Osteocyte (in vitro differentiated cells): Measurements from ENCODE around the gene SPTLC1. TPM values are rescaled to one million over a fixed set of nuclear protein-coding genes. Genes with fewer than 3 reads are reported as not detected.

Experiments
- DNase-seq: peaks from one replicate; pipeline ENCODE4 v3.0.0; 2021; ENCODE audit warnings: mixed read lengths; ENCODE audit not compliant: unreplicated experiment; ENCODE audit errors: extremely low spot score
- H3K27ac Mint-ChIP-seq: one replicate; pipeline ENCODE4 v1.8.0; 2021; ENCODE audit warnings: mild to moderate bottlenecking, mixed read lengths; ENCODE audit not compliant: unreplicated experiment
- H3K27me3 Mint-ChIP-seq: one replicate; pipeline ENCODE4 v1.8.0; 2021; ENCODE audit warnings: mixed read lengths; ENCODE audit not compliant: unreplicated experiment
- H3K36me3 Mint-ChIP-seq: one replicate; pipeline ENCODE4 v1.8.0; 2021; ENCODE audit warnings: mixed read lengths; ENCODE audit not compliant: unreplicated experiment
- H3K4me1 Mint-ChIP-seq: one replicate; pipeline ENCODE4 v1.8.0; 2021; ENCODE audit warnings: mixed read lengths; ENCODE audit not compliant: unreplicated experiment
- H3K4me3 Mint-ChIP-seq: one replicate; pipeline ENCODE4 v1.8.0; 2021; ENCODE audit warnings: mild to moderate bottlenecking, moderate library complexity, mixed read lengths; ENCODE audit not compliant: unreplicated experiment
- H3K9me3 Mint-ChIP-seq: one replicate; pipeline ENCODE4 v1.8.0; 2021; ENCODE audit warnings: mixed read lengths; ENCODE audit not compliant: unreplicated experiment
- CTCF ChIP-seq: fragments of 200-600 bp; sonication (generic); IDR thresholded peaks from 2 replicates; pipeline ENCODE4 v1.5.0; 2021; ENCODE audit warnings: antibody characterized with exemption, mild to moderate bottlenecking, moderate library complexity
- total RNA-seq: library from RNA; stranded (reverse); gene quantifications from 2 replicates; pipeline ENCODE4 v1.2.1, GENCODE V29; 2021

SPTLC1 gene
- total RNA-seq, 1 donor from 2014 or later: 93.9 TPM

DNA sequence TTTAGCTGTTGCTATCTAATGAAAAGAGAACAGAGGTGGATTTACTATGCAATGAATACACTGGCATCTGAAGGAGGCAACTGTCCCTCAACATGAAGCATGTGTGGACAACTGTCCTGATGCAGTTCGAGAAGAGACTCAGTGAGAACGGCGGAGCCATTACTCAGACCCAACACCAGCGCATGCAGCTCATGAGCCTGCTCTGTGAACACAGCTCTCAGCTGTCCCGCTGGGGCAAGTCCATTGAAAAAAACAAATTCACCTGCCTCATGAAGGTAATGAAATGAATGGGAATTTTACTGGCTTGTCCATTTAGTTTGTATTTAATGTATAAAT lies 78.8 kb downstream of the SPTLC1 start:
- Mint-ChIP-seq H3K36me3 (peaks cover 38% of the 10 kb centered on the region), H3K27ac (peak overlapping the region; percentile 72), H3K27me3 (no peaks in the 10 kb centered on the region), H3K4me1 (peaks cover 47% of the 10 kb centered on the region), H3K4me3 (no peak overlapping the region), H3K9me3 (no peaks in the 10 kb centered on the region)
- no peak for DNase-seq
- TF ChIP-seq CTCF: no peak

DNA sequence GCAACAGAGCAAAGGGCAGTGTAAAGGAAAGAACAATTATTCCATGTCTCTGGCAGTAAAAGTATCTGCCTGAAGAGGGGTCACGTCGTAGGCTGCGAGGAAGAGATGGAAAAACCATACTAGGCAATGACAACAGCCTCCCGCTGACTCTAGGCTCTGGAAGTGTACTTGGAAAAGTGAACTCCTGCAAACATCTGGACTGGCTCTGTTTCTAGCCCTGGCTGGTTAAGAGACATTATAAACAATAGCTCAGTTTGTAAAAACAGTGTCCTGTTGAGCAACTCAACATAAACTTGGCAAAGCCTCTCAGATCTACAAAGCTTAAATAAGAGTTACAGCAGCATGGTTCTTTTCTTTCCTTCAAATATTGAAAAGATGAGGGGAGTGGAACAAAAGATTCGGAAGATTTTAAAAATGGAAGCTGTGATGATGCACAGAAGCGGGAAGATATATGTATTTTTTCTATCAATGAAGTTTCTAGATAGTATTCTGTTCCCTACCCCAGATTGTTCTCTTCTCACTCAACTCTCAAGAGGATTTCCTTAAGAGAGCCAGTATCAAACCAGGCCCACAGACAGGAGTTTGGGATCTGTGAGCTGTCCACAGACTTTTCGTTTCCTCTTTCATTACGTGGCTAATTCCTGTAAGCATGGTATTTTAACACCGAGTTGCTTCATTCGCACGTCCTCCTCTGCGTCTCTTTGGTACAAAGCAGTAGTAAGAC lies 79.4 kb downstream of the SPTLC1 start:
- no peak for TF ChIP-seq CTCF
- Mint-ChIP-seq H3K27ac (peak overlapping the region; percentile 72), H3K4me1 (peaks cover 47% of the 10 kb centered on the region), H3K27me3 (no peaks in the 10 kb centered on the region), H3K9me3 (no peaks in the 10 kb centered on the region), H3K36me3 (peaks cover 38% of the 10 kb centered on the region), H3K4me3 (no peak overlapping the region)
- DNase-seq: peak; percentile 68

- Mint-ChIP-seq H3K27me3 (no peaks in the 10 kb centered on the region), H3K4me1 (peaks cover 47% of the 10 kb centered on the region), H3K9me3 (no peaks in the 10 kb centered on the region), H3K36me3 (peaks cover 40% of the 10 kb centered on the region), H3K4me3 (no peak overlapping the region), H3K27ac (peak overlapping the region; percentile 72)
- TF ChIP-seq CTCF: no peak
- DNase-seq: no peak
Observed at GRCh38 chr9:92035146-92035545, 80.1 kb downstream of the SPTLC1 start.

DNA sequence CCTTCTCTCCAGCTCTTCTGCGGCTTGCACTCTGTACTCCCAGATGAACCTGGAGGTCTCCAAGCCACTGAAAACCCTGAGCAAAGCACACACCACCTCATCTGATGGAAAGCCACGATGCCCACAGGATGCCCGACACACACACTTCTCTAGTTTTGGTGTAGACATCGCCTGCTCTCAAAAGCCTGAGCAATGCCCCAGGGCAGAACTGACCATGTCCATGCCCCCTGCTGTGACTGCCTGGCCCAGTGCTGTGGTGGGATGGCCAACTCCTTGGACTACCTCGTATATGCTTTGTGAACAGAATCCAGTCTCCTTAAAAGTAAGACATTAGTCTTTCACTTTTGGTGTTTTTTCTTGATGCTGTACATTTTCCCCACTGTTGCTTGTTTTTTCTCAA lies 81.2 kb downstream of the SPTLC1 start:
- H3K9me3 Mint-ChIP-seq: no peaks in the 10 kb centered on the region
- H3K27me3 Mint-ChIP-seq: no peaks in the 10 kb centered on the region
- peak; percentile 83 for DNase-seq
- no peak for TF ChIP-seq CTCF
- H3K27ac Mint-ChIP-seq: peak overlapping the region; percentile 13
- H3K4me3 Mint-ChIP-seq: no peak overlapping the region
- H3K4me1 Mint-ChIP-seq: peaks cover 47% of the 10 kb centered on the region
- H3K36me3 Mint-ChIP-seq: peaks cover 39% of the 10 kb centered on the region

DNA sequence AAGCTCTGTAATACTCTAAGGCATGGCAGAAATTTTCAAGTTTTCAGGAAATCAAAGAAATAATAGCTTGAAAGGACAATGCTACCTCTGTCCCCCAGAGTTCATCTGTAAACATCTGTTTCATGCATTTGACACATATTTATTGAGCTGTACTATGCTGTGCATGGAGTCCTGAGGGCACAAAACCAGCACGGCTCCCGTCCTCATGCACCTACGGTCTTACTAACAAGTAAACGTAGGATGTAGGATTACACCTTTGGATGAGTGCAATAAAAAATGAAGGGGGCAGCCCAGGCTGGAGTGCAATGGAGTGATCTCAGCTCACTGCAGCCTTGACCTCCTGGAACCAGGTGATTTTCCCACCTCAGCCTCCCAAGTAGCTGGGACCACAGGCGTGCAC lies 81.9 kb downstream of the SPTLC1 start:
- Mint-ChIP-seq H3K27me3 (no peaks in the 10 kb centered on the region), H3K4me1 (peaks cover 44% of the 10 kb centered on the region), H3K4me3 (no peak overlapping the region), H3K36me3 (peaks cover 35% of the 10 kb centered on the region), H3K27ac (no peak overlapping the region), H3K9me3 (no peaks in the 10 kb centered on the region)
- no peak for TF ChIP-seq CTCF
- peak; percentile 62 for DNase-seq
